Measurements from ENCODE around the gene PRKCA.
A peak's percentile ranks its signal among the peaks of the same experiment; 100 is the strongest.

PRKCA gene

GRCh38 chr17:66467766-66468165 lies 165.4 kb downstream of the PRKCA start:
- Histone ChIP-seq H3K4me1 (ENCODE audit: control insufficient read depth, insufficient read depth, low read length) (peaks cover 30% of the 10 kb centered on the region), H3K4me3 (ENCODE audit: low read length in 2 of 2) (no peak overlapping the region), H3K27ac (ENCODE audit: low read length) (no peak overlapping the region), H3K36me3 (ENCODE audit: control insufficient read depth in 2 of 2, insufficient read depth in 2 of 2, low read length in 2 of 2) (no peaks in the 10 kb centered on the region), H3K9ac (ENCODE audit: low read length in 2 of 2) (no peak overlapping the region), H3K27me3 (ENCODE audit: control insufficient read depth in 1 of 2, insufficient read depth in 2 of 2, low read length in 2 of 2) (no peaks in the 10 kb centered on the region), H3K9me3 (ENCODE audit: control insufficient read depth in 2 of 2, low read length in 2 of 2) (no peaks in the 10 kb centered on the region)

DNA sequence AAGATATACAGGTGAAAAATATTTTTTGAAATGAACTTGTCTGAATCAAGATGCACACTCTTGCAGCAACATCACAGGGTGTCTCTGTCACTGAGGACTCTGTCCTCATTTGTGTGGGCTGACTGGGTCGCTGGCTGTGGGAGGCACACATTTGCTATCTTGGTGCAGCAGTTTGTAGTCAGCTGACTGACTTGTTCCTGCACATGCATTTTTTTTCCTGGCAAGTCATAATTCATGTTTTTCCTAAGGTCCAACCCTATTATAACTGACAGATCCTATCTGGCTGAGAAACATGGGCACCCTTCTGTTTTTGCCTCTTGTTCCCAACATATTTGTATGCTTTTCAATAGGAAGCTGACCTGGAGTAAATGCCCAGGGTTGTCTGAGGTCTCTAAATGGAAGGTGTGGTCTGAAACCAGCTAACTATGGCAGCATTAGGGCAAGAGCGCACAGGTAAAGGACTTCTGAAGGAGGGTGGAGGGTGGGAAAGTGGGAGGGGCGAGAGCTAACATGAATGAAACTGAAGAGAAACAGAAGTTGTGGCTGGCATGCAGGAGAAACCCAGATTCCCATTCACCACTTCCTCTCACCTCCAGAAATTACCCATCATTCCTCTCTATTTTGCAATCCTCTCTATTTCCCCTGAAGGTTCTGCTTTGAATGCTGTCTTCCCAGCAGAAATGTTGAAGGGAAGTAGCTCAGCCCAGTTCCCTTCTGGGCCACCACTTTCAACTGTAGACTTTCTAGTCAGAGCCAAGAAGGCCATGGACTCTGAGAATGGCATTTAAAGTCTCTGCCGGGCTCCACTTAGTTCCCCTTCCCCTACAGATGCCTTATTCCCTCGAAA lies 166.1 kb downstream of the PRKCA start:
- peaks cover 30% of the 10 kb centered on the region for H3K4me1 ChIP-seq (ENCODE audit: control insufficient read depth, insufficient read depth, low read length)
- no peaks in the 10 kb centered on the region for H3K36me3 ChIP-seq (ENCODE audit: control insufficient read depth in 2 of 2, insufficient read depth in 2 of 2, low read length in 2 of 2)
- peak overlapping the region; percentile 6 for H3K27ac ChIP-seq (ENCODE audit: low read length)
- H3K9ac ChIP-seq (ENCODE audit: low read length in 2 of 2), result no peak overlapping the region
- H3K9me3 ChIP-seq (ENCODE audit: control insufficient read depth in 2 of 2, low read length in 2 of 2), result no peaks in the 10 kb centered on the region
- no peaks in the 10 kb centered on the region for H3K27me3 ChIP-seq (ENCODE audit: control insufficient read depth in 1 of 2, insufficient read depth in 2 of 2, low read length in 2 of 2)
- no peak overlapping the region for H3K4me3 ChIP-seq (ENCODE audit: low read length in 2 of 2)

DNA sequence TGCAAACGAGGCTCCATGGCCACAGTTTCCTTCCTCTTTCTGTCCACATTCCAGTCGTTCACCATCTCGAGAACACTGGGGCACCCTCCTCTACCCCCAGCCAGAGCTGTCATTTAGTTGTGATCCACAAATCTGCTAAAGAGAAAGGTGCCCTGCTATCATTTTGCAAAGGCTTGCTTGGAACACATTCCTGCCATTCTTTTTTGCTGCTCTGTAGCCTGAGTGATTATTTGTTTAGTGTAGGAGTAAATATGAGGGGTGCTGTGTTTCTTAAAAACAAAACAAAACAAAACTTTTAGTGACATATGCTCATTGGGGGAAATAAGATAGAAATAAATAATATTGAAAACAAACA lies 166.7 kb downstream of the PRKCA start:
- Histone ChIP-seq H3K27me3 (ENCODE audit: control insufficient read depth in 1 of 2, insufficient read depth in 2 of 2, low read length in 2 of 2) (no peaks in the 10 kb centered on the region), H3K36me3 (ENCODE audit: control insufficient read depth in 2 of 2, insufficient read depth in 2 of 2, low read length in 2 of 2) (no peaks in the 10 kb centered on the region), H3K27ac (ENCODE audit: low read length) (peak overlapping the region; percentile 6), H3K4me1 (ENCODE audit: control insufficient read depth, insufficient read depth, low read length) (peaks cover 30% of the 10 kb centered on the region), H3K9ac (ENCODE audit: low read length in 2 of 2) (no peak overlapping the region), H3K9me3 (ENCODE audit: control insufficient read depth in 2 of 2, low read length in 2 of 2) (no peaks in the 10 kb centered on the region), H3K4me3 (ENCODE audit: low read length in 2 of 2) (no peak overlapping the region)

- Histone ChIP-seq H3K27me3 (ENCODE audit: control insufficient read depth in 1 of 2, insufficient read depth in 2 of 2, low read length in 2 of 2) (no peaks in the 10 kb centered on the region), H3K4me1 (ENCODE audit: control insufficient read depth, insufficient read depth, low read length) (peaks cover 30% of the 10 kb centered on the region), H3K27ac (ENCODE audit: low read length) (no peak overlapping the region), H3K36me3 (ENCODE audit: control insufficient read depth in 2 of 2, insufficient read depth in 2 of 2, low read length in 2 of 2) (no peaks in the 10 kb centered on the region), H3K9ac (ENCODE audit: low read length in 2 of 2) (no peak overlapping the region), H3K9me3 (ENCODE audit: control insufficient read depth in 2 of 2, low read length in 2 of 2) (no peaks in the 10 kb centered on the region), H3K4me3 (ENCODE audit: low read length in 2 of 2) (no peak overlapping the region)
Measured at GRCh38 chr17:66469461-66469860, 167.0 kb downstream of the PRKCA start.

- Histone ChIP-seq H3K9ac (ENCODE audit: low read length in 2 of 2) (no peak overlapping the region), H3K27ac (ENCODE audit: low read length) (no peak overlapping the region), H3K27me3 (ENCODE audit: control insufficient read depth in 1 of 2, insufficient read depth in 2 of 2, low read length in 2 of 2) (no peaks in the 10 kb centered on the region), H3K9me3 (ENCODE audit: control insufficient read depth in 2 of 2, low read length in 2 of 2) (no peaks in the 10 kb centered on the region), H3K36me3 (ENCODE audit: control insufficient read depth in 2 of 2, insufficient read depth in 2 of 2, low read length in 2 of 2) (no peaks in the 10 kb centered on the region), H3K4me3 (ENCODE audit: low read length in 2 of 2) (no peak overlapping the region), H3K4me1 (ENCODE audit: control insufficient read depth, insufficient read depth, low read length) (peaks cover 30% of the 10 kb centered on the region)
Measured at GRCh38 chr17:66469890-66470289, 167.5 kb downstream of the PRKCA start.

GRCh38 chr17:66472123-66472522 lies 169.7 kb downstream of the PRKCA start:
- H3K9ac ChIP-seq (ENCODE audit: low read length in 2 of 2), result no peak overlapping the region
- H3K4me3 ChIP-seq (ENCODE audit: low read length in 2 of 2), result no peak overlapping the region
- H3K9me3 ChIP-seq (ENCODE audit: control insufficient read depth in 2 of 2, low read length in 2 of 2), result no peaks in the 10 kb centered on the region
- no peaks in the 10 kb centered on the region for H3K36me3 ChIP-seq (ENCODE audit: control insufficient read depth in 2 of 2, insufficient read depth in 2 of 2, low read length in 2 of 2)
- H3K27me3 ChIP-seq (ENCODE audit: control insufficient read depth in 1 of 2, insufficient read depth in 2 of 2, low read length in 2 of 2), result no peaks in the 10 kb centered on the region
- H3K4me1 ChIP-seq (ENCODE audit: control insufficient read depth, insufficient read depth, low read length), result peaks cover 18% of the 10 kb centered on the region
- H3K27ac ChIP-seq (ENCODE audit: low read length), result no peak overlapping the region

DNA sequence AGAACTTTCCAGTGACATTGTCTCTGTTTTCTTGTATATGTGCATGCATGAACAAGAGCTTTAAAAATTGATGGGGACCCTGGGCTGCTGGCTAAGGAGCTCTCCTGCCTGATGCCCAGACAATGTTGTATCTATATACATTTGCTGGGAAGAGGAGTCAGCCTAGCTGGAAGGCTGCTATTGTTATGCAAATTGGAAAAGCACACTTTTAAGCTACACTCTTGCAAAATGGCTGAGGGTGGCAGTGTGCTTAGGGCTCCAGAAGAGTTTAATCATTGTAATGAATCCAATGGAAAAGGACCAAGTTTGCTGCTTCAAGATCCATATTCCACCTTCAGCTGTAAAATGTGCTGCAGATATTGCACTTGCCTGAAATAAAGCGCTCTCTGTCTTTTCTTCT lies 171.8 kb downstream of the PRKCA start:
- no peak overlapping the region for H3K27ac ChIP-seq (ENCODE audit: low read length)
- no peaks in the 10 kb centered on the region for H3K36me3 ChIP-seq (ENCODE audit: control insufficient read depth in 2 of 2, insufficient read depth in 2 of 2, low read length in 2 of 2)
- H3K9me3 ChIP-seq (ENCODE audit: control insufficient read depth in 2 of 2, low read length in 2 of 2), result no peaks in the 10 kb centered on the region
- no peaks in the 10 kb centered on the region for H3K27me3 ChIP-seq (ENCODE audit: control insufficient read depth in 1 of 2, insufficient read depth in 2 of 2, low read length in 2 of 2)
- H3K4me3 ChIP-seq (ENCODE audit: low read length in 2 of 2), result no peak overlapping the region
- H3K9ac ChIP-seq (ENCODE audit: low read length in 2 of 2), result no peak overlapping the region
- H3K4me1 ChIP-seq (ENCODE audit: control insufficient read depth, insufficient read depth, low read length), result peaks cover 6% of the 10 kb centered on the region

GRCh38 chr17:66474806-66475497 lies 172.5 kb downstream of the PRKCA start:
- H3K4me1 ChIP-seq (ENCODE audit: control insufficient read depth, insufficient read depth, low read length), result peaks cover 6% of the 10 kb centered on the region
- no peaks in the 10 kb centered on the region for H3K9me3 ChIP-seq (ENCODE audit: control insufficient read depth in 2 of 2, low read length in 2 of 2)
- H3K4me3 ChIP-seq (ENCODE audit: low read length in 2 of 2), result no peak overlapping the region
- H3K27ac ChIP-seq (ENCODE audit: low read length), result no peak overlapping the region
- no peaks in the 10 kb centered on the region for H3K36me3 ChIP-seq (ENCODE audit: control insufficient read depth in 2 of 2, insufficient read depth in 2 of 2, low read length in 2 of 2)
- no peak overlapping the region for H3K9ac ChIP-seq (ENCODE audit: low read length in 2 of 2)
- no peaks in the 10 kb centered on the region for H3K27me3 ChIP-seq (ENCODE audit: control insufficient read depth in 1 of 2, insufficient read depth in 2 of 2, low read length in 2 of 2)

- H3K9ac ChIP-seq (ENCODE audit: low read length in 2 of 2), result no peak overlapping the region
Measured at GRCh38 chr17:66476014-66476413, 173.6 kb downstream of the PRKCA start.

DNA sequence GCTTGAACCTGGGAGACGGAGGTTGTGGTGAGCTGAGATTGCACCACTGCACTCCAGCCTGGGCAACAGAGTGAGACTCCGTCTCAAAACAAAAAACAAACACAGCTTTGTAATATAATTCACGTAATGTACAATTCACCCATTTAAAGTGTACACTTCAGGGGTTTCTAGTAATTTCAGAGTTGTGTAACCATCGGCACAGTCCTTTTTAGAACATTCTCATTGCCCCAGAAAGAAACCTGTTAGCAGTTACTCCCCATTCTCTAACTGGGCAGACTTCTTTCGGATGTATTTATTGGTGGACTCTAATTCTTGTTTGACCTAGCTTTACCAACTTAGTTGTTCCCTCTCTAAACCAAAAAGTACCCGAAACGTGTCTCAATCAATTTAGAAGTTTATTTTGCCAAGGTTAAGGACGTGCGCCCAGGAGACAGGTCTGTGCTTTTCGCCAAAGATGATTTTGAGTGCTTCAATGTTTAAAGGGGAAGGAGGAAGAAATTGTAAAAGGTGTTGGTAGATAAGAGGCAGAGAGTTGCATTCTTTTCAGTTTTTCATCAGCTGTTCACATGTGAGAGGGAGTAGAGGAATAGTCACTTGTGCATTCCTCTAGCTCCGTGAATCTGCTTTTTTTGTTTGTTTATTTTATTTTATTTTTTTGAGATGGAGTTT lies 175.3 kb downstream of the PRKCA start:
- Histone ChIP-seq H3K9me3 (ENCODE audit: control insufficient read depth in 2 of 2, low read length in 2 of 2) (no peaks in the 10 kb centered on the region), H3K4me3 (ENCODE audit: low read length in 2 of 2) (no peak overlapping the region), H3K9ac (ENCODE audit: low read length in 2 of 2) (no peak overlapping the region), H3K27me3 (ENCODE audit: control insufficient read depth in 1 of 2, insufficient read depth in 2 of 2, low read length in 2 of 2) (no peaks in the 10 kb centered on the region), H3K27ac (ENCODE audit: low read length) (no peak overlapping the region), H3K36me3 (ENCODE audit: control insufficient read depth in 2 of 2, insufficient read depth in 2 of 2, low read length in 2 of 2) (no peaks in the 10 kb centered on the region), H3K4me1 (ENCODE audit: control insufficient read depth, insufficient read depth, low read length) (peaks cover 2% of the 10 kb centered on the region)

More at GRCh38 chr17:66476014-66476413, 173.6 kb downstream of the PRKCA start:
- no peaks in the 10 kb centered on the region for H3K36me3 ChIP-seq (ENCODE audit: control insufficient read depth in 2 of 2, insufficient read depth in 2 of 2, low read length in 2 of 2)
- H3K27ac ChIP-seq (ENCODE audit: low read length), result no peak overlapping the region
- peaks cover 2% of the 10 kb centered on the region for H3K4me1 ChIP-seq (ENCODE audit: control insufficient read depth, insufficient read depth, low read length)
- no peaks in the 10 kb centered on the region for H3K9me3 ChIP-seq (ENCODE audit: control insufficient read depth in 2 of 2, low read length in 2 of 2)
- H3K4me3 ChIP-seq (ENCODE audit: low read length in 2 of 2), result no peak overlapping the region
- no peaks in the 10 kb centered on the region for H3K27me3 ChIP-seq (ENCODE audit: control insufficient read depth in 1 of 2, insufficient read depth in 2 of 2, low read length in 2 of 2)
